GM18951 (cell line): Measurements from ENCODE around the gene ATE1.
"Not testable (repeated sequence)": the region's sequence is repeated elsewhere in the genome, so short reads cannot be mapped to it uniquely, and the experiment has no call there.

ENCODE experiments used
- POLR2A ChIP-seq: IDR thresholded peaks from 4 replicates; pipeline ENCODE4 v1.6.1; 2011; ENCODE audit warnings: mild to moderate bottlenecking; ENCODE audit not compliant: insufficient read length, insufficient read depth; ENCODE audit errors: extremely low read depth
- in situ Hi-C: fragments of 300-500 bp; cut with MboI; formaldehyde crosslinking; loops from one replicate; pipeline ENCODE4 v1.12.0; 2022; ENCODE audit warnings: low sequenced_read_pairs, mixed read lengths, inconsistent platforms; ENCODE audit not compliant: unreplicated experiment

The ATE1 gene

DNA sequence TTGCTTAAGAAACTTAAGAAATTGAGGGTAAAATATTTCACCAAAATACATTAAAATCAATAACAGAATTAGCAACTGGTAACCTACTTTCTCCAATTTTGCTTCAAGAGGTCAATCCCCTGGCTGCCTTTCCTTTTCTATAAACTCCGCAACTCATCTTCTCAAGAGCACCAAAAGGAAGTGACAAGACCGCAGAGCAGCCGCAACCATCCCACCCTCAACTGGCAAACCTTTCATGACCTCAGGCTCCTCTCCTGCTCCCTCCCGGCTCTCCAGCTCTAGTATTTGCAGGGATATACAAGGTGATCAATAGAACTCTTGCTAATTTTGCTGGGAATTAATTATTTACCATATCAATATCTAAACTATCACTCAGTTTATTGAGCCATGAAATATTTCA, 88.9 kb downstream of the ATE1 start:
- in situ Hi-C loops, result no loop called here

DNA sequence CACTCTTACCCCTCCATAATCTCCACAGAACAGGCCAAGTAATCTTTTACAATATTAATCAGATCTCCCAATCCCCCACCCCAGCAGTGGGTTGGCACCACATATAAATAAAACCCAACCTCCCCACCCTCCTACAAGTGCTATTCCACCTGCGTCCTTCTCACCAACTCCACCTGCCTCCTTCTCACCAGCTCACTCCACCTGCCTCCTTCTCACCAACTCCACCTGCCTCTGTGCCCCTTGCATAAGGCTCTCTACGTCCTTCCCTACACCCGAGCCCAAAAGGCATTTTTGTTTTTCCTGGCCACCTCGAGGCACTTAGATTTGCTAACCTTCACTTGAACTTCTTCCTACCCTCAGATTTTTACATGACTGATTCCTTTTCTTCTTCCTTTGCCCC, 89.7 kb downstream of the ATE1 start:
- in situ Hi-C loops, result no loop called here
- no peak for TF ChIP-seq POLR2A

More for the DNA sequence above, 88.9 kb downstream of the ATE1 start:
- no peak for TF ChIP-seq POLR2A

DNA sequence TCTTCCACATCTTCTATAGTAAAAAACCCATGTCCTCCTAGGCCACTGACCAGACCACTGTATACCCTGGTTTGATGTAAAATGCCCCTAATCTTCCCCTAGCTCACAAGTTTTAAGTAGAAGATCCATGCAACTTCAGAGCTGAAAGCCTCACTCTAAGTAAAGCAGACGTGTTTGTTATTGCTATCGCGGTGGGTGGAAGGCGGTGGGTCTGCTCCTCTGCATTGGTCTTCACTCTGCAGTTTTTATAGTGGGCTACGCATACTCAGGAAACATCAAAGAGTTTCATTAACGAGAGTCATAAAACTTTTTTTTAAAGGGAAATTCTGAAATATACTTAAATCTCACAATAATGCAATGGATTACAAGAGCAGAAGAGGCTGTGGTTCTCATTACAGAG, 91.7 kb downstream of the ATE1 start:
- TF ChIP-seq POLR2A, result no peak
- in situ Hi-C loops, result no loop called here

DNA sequence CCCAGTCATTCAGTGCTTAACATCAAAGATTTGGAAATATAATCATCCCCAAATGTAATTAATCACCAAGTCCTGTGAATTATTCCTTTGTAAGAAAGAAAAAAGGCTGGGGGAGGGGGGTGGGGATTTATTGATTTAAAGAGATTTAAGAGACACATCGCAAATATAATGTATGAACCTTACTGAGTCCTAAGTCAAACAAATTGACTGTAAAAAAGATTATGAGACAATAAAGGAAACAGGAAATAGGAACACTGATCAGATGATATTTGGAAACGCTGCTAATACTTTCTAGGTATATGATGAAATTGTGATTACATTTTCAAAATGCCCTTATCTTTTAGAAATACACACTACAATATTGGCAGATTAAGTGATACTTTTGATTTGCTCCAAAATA, 92.5 kb downstream of the ATE1 start:
- in situ Hi-C loops, result no loop called here
- no peak for TF ChIP-seq POLR2A

DNA sequence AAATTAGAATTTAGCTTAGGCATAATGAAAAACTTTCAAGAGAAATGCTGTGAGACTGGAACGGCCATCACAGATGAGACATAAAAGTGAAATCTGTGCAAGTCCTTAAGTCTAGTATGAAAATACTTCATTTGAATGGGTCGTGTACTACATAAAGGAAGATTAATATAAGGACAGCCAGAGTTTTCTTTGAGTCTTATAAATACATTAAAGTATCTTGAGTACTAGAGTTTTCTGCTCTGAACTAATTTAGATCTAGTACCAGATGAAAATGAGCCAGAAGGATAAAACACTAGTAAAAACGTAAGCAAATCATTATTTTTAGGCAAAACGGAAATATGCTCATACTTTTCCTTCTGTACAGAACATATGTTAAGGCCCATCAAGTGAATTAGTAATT, 93.1 kb downstream of the ATE1 start:
- TF ChIP-seq POLR2A, result no peak
- in situ Hi-C loops, result no loop called here

DNA sequence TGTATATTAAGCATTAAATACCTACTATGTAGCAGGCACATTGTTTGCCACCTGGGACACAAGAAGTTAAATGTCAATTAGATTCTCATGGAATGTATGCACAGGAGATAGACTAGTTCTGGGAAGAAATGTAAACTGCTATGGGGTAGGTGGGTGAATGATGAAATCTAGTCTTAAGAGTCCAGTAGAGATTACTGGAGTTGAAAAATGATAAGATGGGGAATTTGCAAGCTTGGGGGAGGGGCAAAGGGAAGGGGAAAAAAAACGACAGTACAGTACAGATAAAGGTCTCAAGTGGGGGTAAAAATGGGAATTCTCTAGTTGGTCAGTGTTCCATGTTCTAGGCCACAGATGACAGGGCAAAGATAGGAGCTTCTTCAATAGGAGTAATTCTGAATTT, 94.4 kb downstream of the ATE1 start:
- TF ChIP-seq POLR2A, result no peak
- in situ Hi-C loops, result no loop called here

DNA sequence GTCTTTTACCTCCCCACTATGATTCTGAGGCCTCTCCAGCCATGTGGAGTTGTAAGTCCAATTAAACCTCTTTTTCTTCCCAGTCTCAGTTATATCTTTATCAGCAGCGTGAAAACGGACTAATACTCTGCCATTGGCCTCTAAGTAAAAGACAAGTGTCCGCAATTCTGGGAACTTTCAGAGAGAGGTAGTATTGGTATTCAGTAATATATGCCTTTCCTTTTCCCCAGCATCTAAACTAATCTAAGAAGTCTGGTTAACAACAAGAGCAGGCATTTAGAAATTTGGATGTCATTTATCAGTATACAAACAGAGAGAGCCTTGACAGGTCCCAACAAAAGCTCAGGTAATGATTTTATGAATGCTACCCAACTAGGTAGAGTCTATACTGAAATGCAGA, 95.2 kb downstream of the ATE1 start:
- in situ Hi-C loops, result no loop called here
- TF ChIP-seq POLR2A, result no peak

DNA sequence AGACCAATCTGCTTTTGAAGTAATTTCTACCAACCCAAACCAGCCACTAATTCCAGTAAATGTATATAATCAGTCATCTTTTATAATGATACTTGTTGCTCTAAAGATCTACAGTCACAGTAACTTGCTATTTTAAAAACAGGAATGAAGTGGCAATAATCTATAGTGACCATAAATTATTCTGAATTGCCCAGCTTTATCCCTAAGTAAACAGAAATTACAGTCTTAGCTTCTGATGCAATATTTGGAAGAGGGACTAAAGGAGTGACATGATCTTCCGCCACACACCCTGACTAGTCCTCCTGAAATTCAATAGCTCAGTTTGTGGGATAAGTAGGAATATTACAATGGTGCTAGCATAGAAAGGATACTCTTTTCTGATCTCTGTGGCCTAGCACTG, 96.1 kb downstream of the ATE1 start:
- TF ChIP-seq POLR2A, result no peak
- in situ Hi-C loops, result no loop called here

DNA sequence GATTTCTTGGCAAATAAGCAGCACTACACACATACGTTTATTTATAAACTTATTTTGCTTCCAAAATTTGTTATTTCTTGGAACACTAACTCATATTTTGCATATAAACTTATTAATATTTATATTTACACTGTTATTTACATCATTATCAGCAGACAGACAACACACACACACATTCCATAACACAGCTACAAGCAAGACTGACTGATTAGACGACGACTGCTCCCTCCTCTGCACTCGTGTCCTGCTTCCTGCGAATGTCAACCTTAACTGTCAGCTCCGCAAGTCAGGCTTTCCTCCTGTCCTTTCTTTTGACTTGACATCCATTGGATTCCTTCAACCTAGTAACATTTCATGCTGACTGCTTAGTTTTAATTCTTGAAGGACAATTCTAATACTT, 96.6 kb downstream of the ATE1 start:
- TF ChIP-seq POLR2A, result no peak
- in situ Hi-C loops, result no loop called here

DNA sequence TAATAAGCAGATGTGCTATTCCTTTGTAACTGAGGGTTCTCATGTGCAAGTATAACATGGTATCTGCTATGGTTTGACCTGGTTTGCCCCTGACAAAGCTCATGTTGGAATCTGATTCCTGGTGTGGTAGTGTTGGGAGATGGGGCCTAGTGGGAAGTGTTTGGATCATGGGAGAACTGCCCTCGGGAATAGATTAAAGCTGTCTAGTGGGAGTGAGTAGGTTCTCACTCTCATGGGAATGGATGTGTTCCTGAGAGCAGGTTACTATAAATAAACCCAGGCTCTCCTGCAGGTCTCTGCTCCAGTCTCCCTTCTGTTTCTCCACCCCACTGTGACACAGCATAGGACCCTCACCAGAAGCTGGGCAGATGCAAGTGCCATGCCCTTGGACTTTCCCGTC, 97.7 kb downstream of the ATE1 start:
- in situ Hi-C loops, result no loop called here
- TF ChIP-seq POLR2A, result no peak

DNA sequence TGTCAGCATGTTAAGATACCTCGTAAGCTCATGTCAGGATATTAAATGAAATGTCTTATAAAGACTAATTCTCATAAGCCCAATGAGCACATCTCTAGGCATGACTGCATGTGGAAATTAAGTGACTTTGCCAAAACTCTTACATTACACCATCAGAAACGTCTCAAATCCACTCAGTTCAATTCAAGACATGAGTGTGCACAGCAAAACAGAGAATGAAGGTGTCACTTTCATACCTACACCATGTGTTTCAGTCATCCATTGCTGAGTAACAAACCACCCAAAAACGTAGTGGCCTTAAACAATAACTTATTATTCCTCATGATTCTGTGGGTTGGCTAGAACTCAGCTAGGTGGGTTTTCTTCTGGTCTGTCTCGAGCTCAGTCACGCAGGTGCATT, 99.8 kb downstream of the ATE1 start:
- no peak for TF ChIP-seq POLR2A
- in situ Hi-C loops, result no loop called here

DNA sequence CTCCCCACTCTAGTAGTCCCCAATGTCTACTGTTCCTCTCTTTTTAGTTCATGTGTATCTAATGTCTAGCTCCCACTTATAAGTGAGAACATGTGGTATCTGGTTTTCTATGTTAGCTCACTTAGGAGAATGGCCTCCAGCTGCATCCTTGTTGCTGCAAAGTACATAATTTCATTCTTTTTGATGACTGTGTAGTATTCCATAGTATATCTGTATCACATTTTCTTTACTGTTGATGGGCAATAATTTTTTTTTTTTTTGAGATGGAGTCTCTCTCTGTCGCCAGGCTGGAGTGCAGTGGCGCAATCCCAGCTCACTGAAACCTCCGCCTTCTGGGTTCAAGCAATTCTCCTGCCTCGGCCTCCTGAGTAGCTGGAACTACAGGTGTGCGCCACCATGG, 101.1 kb downstream of the ATE1 start:
- in situ Hi-C loops, result not testable (repeated sequence)

DNA sequence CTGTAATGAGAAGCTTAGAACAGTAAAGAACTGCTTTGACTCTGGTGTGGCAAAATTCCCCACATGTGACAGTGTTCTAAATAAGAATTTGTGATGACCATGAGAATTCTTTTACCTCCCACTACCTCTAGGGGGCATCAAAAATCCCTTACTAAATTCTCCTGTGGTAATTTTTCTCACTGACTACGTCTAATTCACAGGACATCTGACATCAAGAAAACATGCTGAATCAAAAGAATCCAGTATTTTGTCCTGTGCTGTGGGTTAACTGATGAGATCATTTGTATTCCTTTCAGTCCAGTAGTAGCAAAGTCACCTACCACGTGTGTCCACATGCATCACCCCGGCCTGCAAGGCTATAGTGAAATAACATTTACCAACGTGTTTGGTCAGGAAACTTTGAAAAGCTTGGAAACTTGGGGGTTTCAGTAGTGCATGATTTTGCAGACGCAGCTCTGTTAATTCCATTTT, 103.8 kb downstream of the ATE1 start:
- in situ Hi-C loops, result no loop called here
- no peak for TF ChIP-seq POLR2A

DNA sequence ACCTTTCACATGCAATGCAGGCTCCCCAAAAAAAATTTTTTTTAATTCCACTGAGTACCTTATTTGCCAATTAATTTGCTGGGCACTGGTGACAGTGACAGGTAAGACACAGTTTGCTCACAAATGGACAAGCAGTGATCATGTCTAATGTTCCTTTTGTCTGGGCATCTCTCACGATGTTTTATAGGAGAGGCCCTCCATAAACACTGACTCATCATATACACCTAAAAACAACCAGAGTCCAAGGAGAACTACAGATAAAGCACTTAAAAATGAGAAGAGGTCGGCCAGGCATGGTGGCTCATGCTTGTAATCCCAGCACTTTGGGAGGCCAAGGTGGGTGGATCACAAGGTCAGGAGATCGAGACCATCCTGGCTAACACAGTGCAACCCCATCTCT, 105.1 kb downstream of the ATE1 start:
- in situ Hi-C loops, result no loop called here
- TF ChIP-seq POLR2A, result no peak

DNA sequence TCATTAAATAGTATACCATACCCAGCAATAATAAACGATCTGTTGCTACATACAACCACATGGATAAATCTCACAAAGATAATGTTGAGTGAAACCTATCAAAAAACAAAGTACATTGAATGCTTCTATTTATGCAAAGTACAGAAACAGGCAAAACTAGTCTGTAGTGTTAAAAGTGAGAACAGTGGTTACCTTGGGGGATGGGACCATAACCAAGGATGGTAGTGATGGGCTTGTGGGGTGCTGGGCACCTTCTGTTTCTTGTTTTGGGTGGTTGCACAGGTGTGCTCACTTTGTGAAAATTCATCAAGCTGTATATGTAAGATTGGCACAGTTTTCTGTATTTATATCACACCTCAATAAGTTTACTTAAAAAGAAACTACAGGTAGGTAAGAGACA, 105.7 kb downstream of the ATE1 start:
- in situ Hi-C loops, result no loop called here
- TF ChIP-seq POLR2A, result no peak
